Measurements from ENCODE around the gene BCL2L14.

Gene BCL2L14

DNA sequence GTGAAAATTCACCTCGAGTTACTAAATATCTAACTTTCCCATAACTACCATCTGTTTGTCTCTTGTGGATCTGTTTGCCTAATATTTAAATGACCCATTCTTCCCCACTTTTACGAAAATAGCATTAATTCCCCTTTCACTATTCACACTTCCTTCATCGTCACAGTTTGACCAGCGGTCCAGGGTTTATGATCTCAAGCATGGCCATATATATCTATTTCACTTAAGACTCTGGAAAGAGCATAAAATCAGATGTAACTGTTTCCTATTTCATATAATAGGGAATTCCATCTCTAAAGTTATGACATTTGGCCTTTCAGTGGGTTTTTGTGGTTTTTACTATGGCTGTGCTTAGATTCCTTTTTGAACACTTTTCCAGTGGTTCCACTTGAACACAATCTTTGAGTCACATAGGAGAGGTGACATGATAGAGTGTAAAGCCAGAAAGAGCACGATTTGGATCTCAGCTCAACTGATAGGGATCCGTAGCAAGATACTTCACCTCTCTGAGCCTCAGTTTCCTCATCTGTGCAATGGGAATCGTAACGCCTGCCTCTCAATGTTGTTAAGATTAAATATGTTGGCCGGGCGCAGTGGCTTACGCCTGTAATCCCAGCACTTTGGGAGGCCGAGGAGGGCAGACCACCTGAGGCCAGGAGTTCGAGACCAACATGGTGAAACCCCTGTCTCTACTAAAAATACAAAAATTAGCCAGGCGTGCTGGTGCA is 754 bp upstream of the BCL2L14 start:
- ChIA-PET CTCF (no interaction called here), POLR2A (no interaction called here)

GRCh38 chr12:12072064-12072760 is 1.5 kb downstream of the BCL2L14 start:
- TF ChIP-seq ELF4 (IDR thresholded peaks at IDR 0.05) (no peak), ARNT (IDR thresholded peaks at IDR 0.05) (no peak), HDGF (IDR thresholded peaks at IDR 0.05; ENCODE audit: borderline replicate concordance) (no peak), TARDBP (IDR thresholded peaks at IDR 0.05) (no peak), L3MBTL2 (conservative IDR thresholded peaks at IDR 0.05) (no peak), SUZ12 (IDR thresholded peaks at IDR 0.05) (no peak), ZNF384 (IDR thresholded peaks at IDR 0.05) (no peak)
- POLR2A ChIA-PET, result no interaction called here
- CTCF ChIA-PET, result interaction anchor here (0.6 to 1.3 kb wide), 2 partner anchors 256 to 265 kb away, joined by 4 to 5 read pairs; no protein-coding TSS in a partner anchor
- DNase-seq (ENCODE audit: extremely low spot score), result no peak

More for the DNA sequence above, 754 bp upstream of the BCL2L14 start:
- TF ChIP-seq L3MBTL2 (conservative IDR thresholded peaks at IDR 0.05) (no peak), HDGF (IDR thresholded peaks at IDR 0.05; ENCODE audit: borderline replicate concordance) (no peak), ZNF384 (IDR thresholded peaks at IDR 0.05) (no peak), SP1 (IDR thresholded peaks at IDR 0.05) (no peak), ELF4 (IDR thresholded peaks at IDR 0.05) (no peak), FOXK2 (IDR thresholded peaks at IDR 0.05) (no peak), BHLHE40 (IDR thresholded peaks at IDR 0.05; ENCODE audit: borderline replicate concordance) (no peak), SUZ12 (IDR thresholded peaks at IDR 0.05) (no peak), NFRKB (IDR thresholded peaks at IDR 0.05) (no peak), PKNOX1 (IDR thresholded peaks at IDR 0.05) (no peak), TARDBP (IDR thresholded peaks at IDR 0.05) (no peak), FOXM1 (IDR thresholded peaks at IDR 0.05; ENCODE audit: borderline replicate concordance) (no peak), LEF1 (IDR thresholded peaks at IDR 0.05; ENCODE audit: borderline replicate concordance) (no peak), FOXA1 (IDR thresholded peaks at IDR 0.05) (no peak), ARNT (IDR thresholded peaks at IDR 0.05) (no peak), CTBP1 (IDR thresholded peaks at IDR 0.05; ENCODE audit: borderline replicate concordance) (no peak)
- DNase-seq (ENCODE audit: extremely low spot score), result no peak

DNA sequence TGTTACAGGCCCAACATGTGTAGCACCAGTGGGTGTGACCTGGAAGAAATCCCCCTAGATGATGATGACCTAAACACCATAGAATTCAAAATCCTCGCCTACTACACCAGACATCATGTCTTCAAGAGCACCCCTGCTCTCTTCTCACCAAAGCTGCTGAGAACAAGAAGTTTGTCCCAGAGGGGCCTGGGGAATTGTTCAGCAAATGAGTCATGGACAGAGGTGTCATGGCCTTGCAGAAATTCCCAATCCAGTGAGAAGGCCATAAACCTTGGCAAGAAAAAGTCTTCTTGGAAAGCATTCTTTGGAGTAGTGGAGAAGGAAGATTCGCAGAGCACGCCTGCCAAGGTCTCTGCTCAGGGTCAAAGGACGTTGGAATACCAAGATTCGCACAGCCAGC is 8.6 kb downstream of the BCL2L14 start:
- CTCF ChIA-PET, result no interaction called here
- TF ChIP-seq SUZ12 (IDR thresholded peaks at IDR 0.05), result no peak
- no peak for TF ChIP-seq TARDBP (IDR thresholded peaks at IDR 0.05)
- no peak for TF ChIP-seq LEF1 (IDR thresholded peaks at IDR 0.05; ENCODE audit: borderline replicate concordance)
- no peak for TF ChIP-seq HDGF (IDR thresholded peaks at IDR 0.05; ENCODE audit: borderline replicate concordance)
- TF ChIP-seq ELF4 (IDR thresholded peaks at IDR 0.05), result no peak
- no peak for TF ChIP-seq FOXM1 (IDR thresholded peaks at IDR 0.05; ENCODE audit: borderline replicate concordance)
- no peak for TF ChIP-seq PKNOX1 (IDR thresholded peaks at IDR 0.05)
- no peak for TF ChIP-seq L3MBTL2 (conservative IDR thresholded peaks at IDR 0.05)
- TF ChIP-seq ARNT (IDR thresholded peaks at IDR 0.05), result no peak
- TF ChIP-seq BHLHE40 (IDR thresholded peaks at IDR 0.05; ENCODE audit: borderline replicate concordance), result no peak
- TF ChIP-seq ZNF384 (IDR thresholded peaks at IDR 0.05), result no peak
- TF ChIP-seq CTBP1 (IDR thresholded peaks at IDR 0.05; ENCODE audit: borderline replicate concordance), result no peak
- POLR2A ChIA-PET, result no interaction called here
- no peak for DNase-seq (ENCODE audit: extremely low spot score)

DNA sequence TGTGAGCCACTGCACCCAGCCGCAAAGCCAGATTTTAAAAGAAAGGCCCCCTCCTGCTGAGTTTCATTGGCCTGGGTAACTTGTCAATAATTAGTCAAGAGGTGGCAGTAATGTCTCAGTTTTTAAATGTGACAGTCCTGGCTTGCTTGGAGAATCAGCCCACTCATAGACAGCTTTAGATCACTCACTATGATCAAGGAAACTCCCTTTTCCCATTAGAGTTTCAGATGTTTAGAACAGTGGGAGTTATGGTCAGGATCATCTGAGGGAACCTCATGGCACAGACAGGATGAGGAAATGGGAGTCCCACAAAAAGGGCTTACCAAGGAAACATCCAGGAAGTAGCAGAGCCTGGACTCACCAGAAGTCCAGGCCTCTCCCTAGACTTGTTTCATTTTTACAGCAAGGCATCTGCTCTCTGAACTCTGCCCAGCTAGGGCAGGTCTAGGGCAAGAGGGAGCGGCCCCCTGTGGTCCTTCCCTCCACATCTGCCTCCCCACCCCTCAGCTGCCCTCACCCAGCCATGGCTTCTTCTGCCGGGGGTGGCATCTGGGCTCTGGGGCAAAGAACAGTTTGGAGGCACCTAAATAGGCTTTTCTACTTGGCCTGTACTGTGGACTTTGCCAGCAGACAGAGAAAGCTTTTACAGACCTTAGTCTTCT is 11.2 kb downstream of the BCL2L14 start:
- TF ChIP-seq ARNT (IDR thresholded peaks at IDR 0.05) (no peak), L3MBTL2 (conservative IDR thresholded peaks at IDR 0.05) (no peak), TARDBP (IDR thresholded peaks at IDR 0.05) (no peak), NFRKB (IDR thresholded peaks at IDR 0.05) (no peak)
- ChIA-PET CTCF (interaction anchor here (1.3 to 3.3 kb wide), 3 partner anchors 246 to 252 kb away, joined by 5 to 17 read pairs (median 7); no protein-coding TSS in a partner anchor), POLR2A (no interaction called here)
- DNase-seq (ENCODE audit: extremely low spot score), result peak; percentile 31

GRCh38 chr12:12083688-12084087 is 12.9 kb downstream of the BCL2L14 start:
- no peak for DNase-seq (ENCODE audit: extremely low spot score)
- ChIA-PET CTCF (interaction anchor here (1.2 to 3.3 kb wide), 3 partner anchors 13 to 250 kb away, joined by 4 to 17 read pairs (median 5); no protein-coding TSS in a partner anchor), POLR2A (interaction anchor here (1.3 kb wide), 1 partner anchor 183 kb away, joined by 3 read pairs; the partner anchor contains the start of gene LRP6)
- no peak for TF ChIP-seq CTBP1 (IDR thresholded peaks at IDR 0.05; ENCODE audit: borderline replicate concordance)
- no peak for TF ChIP-seq TARDBP (IDR thresholded peaks at IDR 0.05)
- no peak for TF ChIP-seq NFRKB (IDR thresholded peaks at IDR 0.05)
- TF ChIP-seq ARNT (IDR thresholded peaks at IDR 0.05), result no peak
- no peak for TF ChIP-seq SUZ12 (IDR thresholded peaks at IDR 0.05)
- no peak for TF ChIP-seq BHLHE40 (IDR thresholded peaks at IDR 0.05; ENCODE audit: borderline replicate concordance)
- TF ChIP-seq FOXM1 (IDR thresholded peaks at IDR 0.05; ENCODE audit: borderline replicate concordance), result no peak
- no peak for TF ChIP-seq SP1 (IDR thresholded peaks at IDR 0.05)
- TF ChIP-seq LEF1 (IDR thresholded peaks at IDR 0.05; ENCODE audit: borderline replicate concordance), result no peak
- no peak for TF ChIP-seq FOXK2 (IDR thresholded peaks at IDR 0.05)
- no peak for TF ChIP-seq HDGF (IDR thresholded peaks at IDR 0.05; ENCODE audit: borderline replicate concordance)
- no peak for TF ChIP-seq FOXA1 (IDR thresholded peaks at IDR 0.05)
- no peak for TF ChIP-seq ZNF384 (IDR thresholded peaks at IDR 0.05)
- TF ChIP-seq ELF4 (IDR thresholded peaks at IDR 0.05), result no peak
- no peak for TF ChIP-seq PKNOX1 (IDR thresholded peaks at IDR 0.05)
- no peak for TF ChIP-seq L3MBTL2 (conservative IDR thresholded peaks at IDR 0.05)
